ENCODE data around the gene IGFBP2.
A peak's percentile ranks its signal among the peaks of the same experiment; 100 is the strongest.

IGFBP2 gene

GRCh38 chr2:216696321-216696720 lies 63.1 kb downstream of the IGFBP2 start:
- H3K4me2 ChIP-seq (ENCODE audit: low read length), result 0 out of 2 replicates have a peak overlapping the region, but pooled peaks have one; percentile 39
- TF ChIP-seq CTCF (IDR thresholded peaks at IDR 0.05; ENCODE audit: low read depth, low read length) (no peak), EZH2phosphoT487 (IDR thresholded peaks at IDR 0.05; ENCODE audit: low read depth) (no peak)
- H3K27ac ChIP-seq (ENCODE audit: low read length), result no peak overlapping the region

GRCh38 chr2:216696751-216697560 lies 63.7 kb downstream of the IGFBP2 start:
- peak overlapping the region; percentile 39; the same call in 1 of the 2 replicates for H3K4me2 ChIP-seq (ENCODE audit: low read length)
- no peaks in the 10 kb centered on the region for H3K36me3 ChIP-seq (replicated peaks; ENCODE audit: low read depth, low read length)
- no peaks in the 10 kb centered on the region for H4K20me1 ChIP-seq (ENCODE audit: insufficient read depth, low read length)
- no peak overlapping the region; the same call in 1 of the 2 replicates for H2AFZ ChIP-seq (ENCODE audit: low read depth, low read length)
- no peak overlapping the region for H3K9ac ChIP-seq (ENCODE audit: low read length)
- 0 out of 2 replicates have a peak, but pooled peaks cover 6% of the 10 kb centered on the region for H3K4me1 ChIP-seq (ENCODE audit: low read length)
- H3K79me2 ChIP-seq (ENCODE audit: low read length), result no peaks in the 10 kb centered on the region
- H3K9me3 ChIP-seq (ENCODE audit: insufficient read depth, low read length), result no peaks in the 10 kb centered on the region
- H3K27me3 ChIP-seq (ENCODE audit: low read depth, low read length), result peaks cover 19% of the 10 kb centered on the region
- no peak overlapping the region for H3K4me3 ChIP-seq (ENCODE audit: low read length)
- H3K27ac ChIP-seq (ENCODE audit: low read length), result no peak overlapping the region
- TF ChIP-seq CTCF (IDR thresholded peaks at IDR 0.05; ENCODE audit: low read depth, low read length) (peak; percentile 40), EZH2phosphoT487 (IDR thresholded peaks at IDR 0.05; ENCODE audit: low read depth) (no peak)

More at GRCh38 chr2:216696321-216696720, 63.1 kb downstream of the IGFBP2 start:
- no peak overlapping the region for H3K4me3 ChIP-seq (ENCODE audit: low read length)
- no peaks in the 10 kb centered on the region for H3K79me2 ChIP-seq (ENCODE audit: low read length)
- no peaks in the 10 kb centered on the region for H4K20me1 ChIP-seq (ENCODE audit: insufficient read depth, low read length)
- H2AFZ ChIP-seq (ENCODE audit: low read depth, low read length), result no peak overlapping the region
- H3K4me1 ChIP-seq (ENCODE audit: low read length), result 0 out of 2 replicates have a peak, but pooled peaks cover 6% of the 10 kb centered on the region
- no peaks in the 10 kb centered on the region for H3K36me3 ChIP-seq (replicated peaks; ENCODE audit: low read depth, low read length)
- peaks cover 19% of the 10 kb centered on the region for H3K27me3 ChIP-seq (ENCODE audit: low read depth, low read length)
- no peak overlapping the region for H3K9ac ChIP-seq (ENCODE audit: low read length)
- H3K9me3 ChIP-seq (ENCODE audit: insufficient read depth, low read length), result no peaks in the 10 kb centered on the region

GRCh38 chr2:216698293-216698692 lies 65.1 kb downstream of the IGFBP2 start:
- no peaks in the 10 kb centered on the region for H4K20me1 ChIP-seq (ENCODE audit: insufficient read depth, low read length)
- no peaks in the 10 kb centered on the region for H3K9me3 ChIP-seq (ENCODE audit: insufficient read depth, low read length)
- H3K27ac ChIP-seq (ENCODE audit: low read length), result no peak overlapping the region
- H3K79me2 ChIP-seq (ENCODE audit: low read length), result no peaks in the 10 kb centered on the region
- H3K4me2 ChIP-seq (ENCODE audit: low read length), result no peak overlapping the region
- no peak overlapping the region for H3K9ac ChIP-seq (ENCODE audit: low read length)
- TF ChIP-seq EZH2phosphoT487 (IDR thresholded peaks at IDR 0.05; ENCODE audit: low read depth), result no peak
- TF ChIP-seq CTCF (IDR thresholded peaks at IDR 0.05; ENCODE audit: low read depth, low read length), result no peak
- no peak overlapping the region for H3K4me3 ChIP-seq (ENCODE audit: low read length)
- peaks cover 19% of the 10 kb centered on the region for H3K27me3 ChIP-seq (ENCODE audit: low read depth, low read length)
- H3K36me3 ChIP-seq (replicated peaks; ENCODE audit: low read depth, low read length), result no peaks in the 10 kb centered on the region
- no peak overlapping the region for H2AFZ ChIP-seq (ENCODE audit: low read depth, low read length)
- 0 out of 2 replicates have a peak, but pooled peaks cover 2% of the 10 kb centered on the region for H3K4me1 ChIP-seq (ENCODE audit: low read length)

- peaks cover 19% of the 10 kb centered on the region for H3K27me3 ChIP-seq (ENCODE audit: low read depth, low read length)
- no peak overlapping the region for H3K4me2 ChIP-seq (ENCODE audit: low read length)
- no peaks in the 10 kb centered on the region for H3K79me2 ChIP-seq (ENCODE audit: low read length)
- no peak overlapping the region for H3K27ac ChIP-seq (ENCODE audit: low read length)
- no peak overlapping the region for H2AFZ ChIP-seq (ENCODE audit: low read depth, low read length)
- TF ChIP-seq EZH2phosphoT487 (IDR thresholded peaks at IDR 0.05; ENCODE audit: low read depth) (no peak), CTCF (IDR thresholded peaks at IDR 0.05; ENCODE audit: low read depth, low read length) (peak; percentile 60)
- no peak overlapping the region for H3K4me3 ChIP-seq (ENCODE audit: low read length)
- H3K9ac ChIP-seq (ENCODE audit: low read length), result no peak overlapping the region
- no peaks in the 10 kb centered on the region for H3K9me3 ChIP-seq (ENCODE audit: insufficient read depth, low read length)
- H3K36me3 ChIP-seq (replicated peaks; ENCODE audit: low read depth, low read length), result no peaks in the 10 kb centered on the region
- no peaks in the 10 kb centered on the region for H3K4me1 ChIP-seq (ENCODE audit: low read length)
- H4K20me1 ChIP-seq (ENCODE audit: insufficient read depth, low read length), result no peaks in the 10 kb centered on the region
Observed at GRCh38 chr2:216698895-216699294, 65.7 kb downstream of the IGFBP2 start.
